GM19240 (cell line): ENCODE data around the gene DISP3.

Experiments used
- DNase-seq: peaks from one replicate; pipeline ENCODE4 v3.0.0; 2011; ENCODE audit warnings: low spot score; ENCODE audit not compliant: insufficient read length

The DISP3 gene

GRCh38 chr1:11513681-11514080 is 34.7 kb downstream of the DISP3 start:
- no peak for DNase-seq

- DNase-seq = no peak
These were observed 35.4 kb downstream of the DISP3 start for GRCh38 chr1:11514366-11514765.

- DNase-seq = no peak
These were observed 36.7 kb downstream of the DISP3 start for GRCh38 chr1:11515368-11516300.

GRCh38 chr1:11516961-11517635 is 38.1 kb downstream of the DISP3 start:
- DNase-seq = no peak

- DNase-seq = no peak
These were observed 39.2 kb downstream of the DISP3 start for GRCh38 chr1:11518016-11518701.

GRCh38 chr1:11518791-11519628 is 40.1 kb downstream of the DISP3 start:
- no peak for DNase-seq

GRCh38 chr1:11519629-11520031 is 40.7 kb downstream of the DISP3 start:
- no peak for DNase-seq

- no peak for DNase-seq
These were observed 41.7 kb downstream of the DISP3 start for GRCh38 chr1:11520531-11521233.

GRCh38 chr1:11521582-11522399 is 42.8 kb downstream of the DISP3 start:
- DNase-seq = no peak

GRCh38 chr1:11522400-11523235 is 43.7 kb downstream of the DISP3 start:
- no peak for DNase-seq

GRCh38 chr1:11523261-11523660 is 44.3 kb downstream of the DISP3 start:
- no peak for DNase-seq

GRCh38 chr1:11523746-11524464 is 45.0 kb downstream of the DISP3 start:
- no peak for DNase-seq

GRCh38 chr1:11524465-11525150 is 45.7 kb downstream of the DISP3 start:
- DNase-seq = no peak

GRCh38 chr1:11525151-11525505 is 46.2 kb downstream of the DISP3 start:
- no peak for DNase-seq

- no peak for DNase-seq
These were observed 46.6 kb downstream of the DISP3 start for GRCh38 chr1:11525516-11525915.

- DNase-seq = no peak
These were observed 47.3 kb downstream of the DISP3 start for GRCh38 chr1:11526071-11526895.
